GM19452 (cell line): ENCODE measurements around the gene MIOS.
A peak's percentile ranks its signal among the peaks of the same experiment; 100 is the strongest.

Source experiments
- ATAC-seq: cut with Tn5 transposase; IDR thresholded peaks from one replicate; pipeline ENCODE4 v1.9.1; 2021; ENCODE audit not compliant: unreplicated experiment

MIOS gene

DNA sequence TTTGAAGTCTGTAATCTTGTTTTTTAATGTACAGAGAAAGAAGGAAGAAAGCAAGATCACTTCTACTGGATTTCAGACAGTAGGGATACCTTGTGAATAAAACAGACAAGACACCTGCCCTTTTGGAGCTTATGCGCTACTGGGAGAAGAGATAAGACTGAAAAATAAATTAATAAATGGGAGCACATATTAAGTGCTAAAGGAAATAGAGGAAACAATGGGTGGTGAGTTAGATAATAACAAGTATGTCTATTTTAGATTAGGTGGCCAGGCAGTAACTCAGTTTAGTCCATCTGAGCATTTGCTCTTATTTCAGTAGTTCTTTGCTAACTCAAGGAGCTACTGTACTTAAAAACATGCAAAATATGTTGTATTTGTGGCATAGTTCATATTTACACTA, 15.9 kb downstream of the MIOS start:
- no peak for ATAC-seq

- ATAC-seq: no peak
Measured at GRCh38 chr7:7583731-7584130, 17.0 kb downstream of the MIOS start.

DNA sequence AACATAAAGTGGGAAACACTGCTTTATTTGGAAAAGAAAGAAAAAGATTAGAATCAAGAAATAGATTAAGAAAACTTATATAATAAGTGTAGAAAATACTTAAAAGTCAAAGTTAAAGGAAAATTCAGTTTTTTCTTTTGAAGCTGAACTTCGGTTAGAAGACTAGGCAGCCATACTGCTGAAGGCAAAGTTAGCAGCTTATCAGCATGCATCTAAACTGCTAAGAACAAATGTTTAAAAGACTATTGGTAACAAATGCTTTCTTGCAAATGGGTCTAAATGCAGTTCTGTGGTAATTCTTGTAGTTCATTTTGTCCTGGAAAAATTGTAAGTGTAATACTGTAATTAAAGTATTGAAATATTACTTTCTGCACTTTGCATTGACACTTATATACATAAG, 18.0 kb downstream of the MIOS start:
- no peak for ATAC-seq

GRCh38 chr7:7585241-7585928, 18.7 kb downstream of the MIOS start:
- ATAC-seq: no peak

GRCh38 chr7:7595451-7595850, 28.8 kb downstream of the MIOS start:
- no peak for ATAC-seq

GRCh38 chr7:7596176-7596575, 29.5 kb downstream of the MIOS start:
- no peak for ATAC-seq

GRCh38 chr7:7607010-7607409, 40.3 kb downstream of the MIOS start:
- ATAC-seq: no peak

- no peak for ATAC-seq
Measured at GRCh38 chr7:7609330-7609729, 42.6 kb downstream of the MIOS start.

DNA sequence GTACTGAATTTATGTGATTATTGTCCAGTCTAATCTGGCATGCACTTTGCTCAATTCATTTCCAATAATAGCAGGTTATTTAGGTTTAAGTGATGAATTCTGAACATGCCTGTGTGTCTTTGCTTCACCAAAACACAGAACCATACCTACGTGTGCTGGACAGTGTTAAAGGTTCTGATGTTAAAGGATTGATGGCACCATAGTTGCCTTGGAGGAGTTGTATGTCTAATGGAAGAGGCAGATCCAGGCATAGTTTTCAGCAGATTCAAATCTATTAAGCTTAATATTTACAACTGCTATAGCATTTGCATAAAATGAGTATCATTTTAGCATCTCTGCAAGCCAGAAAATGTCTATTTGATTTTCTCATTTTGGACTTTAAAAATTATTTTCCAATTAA, 45.8 kb downstream of the MIOS start:
- no peak for ATAC-seq

DNA sequence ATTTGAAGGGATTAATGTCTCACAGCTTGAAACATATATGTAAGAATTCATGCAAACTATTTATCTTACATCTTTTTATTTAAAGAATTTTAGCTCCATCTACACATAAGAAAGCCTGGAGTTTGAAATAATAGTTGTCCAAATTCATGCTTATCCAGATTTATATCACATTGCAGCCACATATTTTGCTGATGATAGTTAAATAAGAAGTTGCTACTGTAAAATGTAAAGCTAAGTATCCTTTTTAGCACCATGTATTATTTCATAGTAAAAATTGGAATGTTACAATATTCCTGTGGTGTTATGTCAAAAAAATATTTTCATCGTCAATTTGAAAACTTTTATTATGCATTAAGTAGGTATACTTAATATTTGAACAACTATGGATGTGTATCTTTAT, 46.5 kb downstream of the MIOS start:
- no peak for ATAC-seq

GRCh38 chr7:7614018-7614741, 47.5 kb downstream of the MIOS start:
- ATAC-seq: no peak

GRCh38 chr7:7617550-7617949, 50.9 kb downstream of the MIOS start:
- ATAC-seq: no peak

DNA sequence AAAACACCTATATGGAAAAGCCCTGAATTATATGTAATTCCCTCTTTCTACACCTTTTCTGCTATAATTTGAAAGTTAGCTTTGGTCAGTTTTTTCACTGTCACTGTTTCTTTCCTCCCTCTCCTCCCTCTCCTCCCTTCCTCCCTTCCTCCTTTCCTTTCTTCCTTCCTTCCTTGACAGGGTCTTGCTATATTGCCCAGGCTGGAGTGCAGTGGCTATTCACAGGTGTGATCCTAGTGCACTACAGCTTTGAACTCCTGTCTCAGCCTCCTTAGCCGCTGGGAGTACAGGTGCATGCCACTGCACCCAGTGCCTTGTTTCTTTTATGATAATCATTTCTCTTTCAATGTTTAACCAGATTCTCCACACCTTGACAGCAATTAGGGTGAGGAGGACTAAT, 51.7 kb downstream of the MIOS start:
- ATAC-seq: no peak

DNA sequence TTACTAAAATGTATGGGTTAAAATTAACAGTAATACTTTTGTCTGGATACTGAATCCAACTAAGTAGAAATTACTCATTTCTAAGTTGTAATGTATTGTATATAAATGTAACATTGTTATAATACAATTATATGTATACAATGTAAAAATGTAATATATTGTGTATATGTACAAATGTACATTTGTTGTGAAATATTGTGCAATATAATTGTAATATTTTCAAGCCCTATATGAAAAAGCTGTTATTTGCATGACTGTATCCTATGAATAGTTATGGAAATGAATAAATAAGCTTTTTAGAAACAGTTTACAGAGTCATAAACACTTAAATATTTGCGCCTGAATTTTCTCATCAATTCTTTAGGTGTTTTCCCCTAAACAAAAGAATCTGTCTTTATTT, 53.6 kb downstream of the MIOS start:
- ATAC-seq: no peak

- ATAC-seq: no peak
Measured at GRCh38 chr7:7620644-7621210, 54.0 kb downstream of the MIOS start.

DNA sequence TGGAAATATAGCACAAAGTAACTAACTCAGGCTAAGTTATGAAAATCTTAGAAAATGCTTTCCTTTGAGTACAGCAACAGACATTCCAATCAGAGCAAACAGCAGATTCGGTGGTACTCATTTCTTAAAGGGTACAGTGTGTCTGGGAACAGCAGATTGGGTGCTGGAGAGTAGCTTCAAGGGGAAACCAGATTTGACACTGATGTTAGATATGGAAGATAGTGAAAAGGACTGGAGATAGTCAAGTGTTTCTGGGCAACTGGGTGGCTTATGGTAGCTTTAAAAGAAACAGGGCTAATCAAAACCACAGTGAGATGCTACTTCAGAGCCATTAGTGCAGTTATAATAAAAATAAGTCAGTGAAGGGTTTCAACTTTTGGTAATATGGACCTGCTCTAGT, 61.8 kb downstream of the MIOS start:
- ATAC-seq: no peak

DNA sequence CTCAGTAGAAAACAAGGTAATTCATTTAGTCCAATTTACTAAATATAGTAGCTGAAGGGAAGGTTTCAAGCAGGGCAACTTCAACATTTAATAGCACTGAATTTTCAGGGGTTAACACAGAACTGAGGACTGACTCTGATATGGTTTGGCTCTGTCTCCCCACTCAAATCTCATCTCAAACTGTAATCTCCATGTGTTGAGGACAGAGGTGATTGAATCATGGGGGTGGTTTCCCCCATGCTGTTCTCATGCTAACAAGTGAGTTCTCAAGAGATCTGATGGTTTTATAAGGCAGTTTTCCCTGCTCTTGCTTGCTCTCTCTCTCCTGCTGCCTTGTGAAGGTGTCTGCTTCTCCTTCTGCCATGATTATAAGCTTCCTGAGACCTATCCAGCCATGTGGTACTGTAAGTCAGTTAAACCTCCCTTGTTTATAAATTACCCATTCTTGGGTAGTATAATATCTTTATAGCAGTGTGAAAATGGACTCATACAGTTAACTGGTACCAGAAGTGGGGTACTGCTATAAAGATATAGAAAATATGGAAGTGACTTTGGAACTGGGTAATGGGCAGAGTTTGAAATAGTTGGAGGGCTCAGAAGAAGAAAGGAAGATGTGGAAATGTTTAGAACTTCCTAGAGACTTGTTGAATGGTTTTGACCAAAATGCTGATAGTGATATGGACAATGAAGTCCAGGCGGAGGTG, 64.1 kb downstream of the MIOS start:
- ATAC-seq: no peak

GRCh38 chr7:7639421-7639820, 72.7 kb downstream of the MIOS start:
- ATAC-seq: no peak

DNA sequence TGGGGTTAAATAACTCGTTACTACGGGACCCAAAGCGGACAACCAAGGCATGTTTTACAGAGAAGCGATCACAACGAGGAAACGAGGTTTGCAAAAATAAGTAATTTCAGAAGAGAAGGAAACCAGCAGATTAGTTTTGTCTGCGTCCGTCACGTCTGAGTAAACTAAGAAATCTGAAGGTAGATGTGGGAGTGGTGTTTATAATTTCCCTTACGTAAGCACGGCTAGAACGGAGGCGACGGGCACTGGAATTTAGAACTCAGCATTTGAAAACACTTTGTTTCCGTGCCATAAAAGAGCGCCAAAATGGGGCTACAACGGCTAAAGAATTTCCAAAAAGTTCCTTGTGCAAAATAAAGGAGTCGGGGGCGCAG, 73.2 kb downstream of the MIOS start:
- no peak for ATAC-seq

- peak; percentile 97 for ATAC-seq
Measured at GRCh38 chr7:7640221-7641128, 73.8 kb downstream of the MIOS start, which contains the start of gene UMAD1. TSS of gene UMAD1 (plus strand) at chr7:7640752. CDS start at chr7:7673372, 32,620 bp downstream.
